H9 (cell line): ENCODE results near the gene FICD. TPM values are rescaled to one million over a fixed set of nuclear protein-coding genes. Genes with fewer than 3 reads are reported as not detected.

Source experiments
- DNase-seq: peaks from one replicate; pipeline ENCODE4 v3.0.0-alpha.2; 2017
- H2AFZ ChIP-seq: one replicate; pipeline ENCODE4 v1.6.1; 2013; ENCODE audit warnings: mild to moderate bottlenecking, low read length, control low read depth, moderate library complexity
- H2AK5ac ChIP-seq: 2 replicates; pipeline ENCODE4 v1.6.1; 2013; ENCODE audit warnings: low read length, control low read depth, mixed read lengths; ENCODE audit not compliant: insufficient read length
- H2BK120ac ChIP-seq: one replicate; pipeline ENCODE4 v1.6.1; 2013; ENCODE audit warnings: low read depth, mild to moderate bottlenecking, low read length, control low read depth, inconsistent platforms; ENCODE audit not compliant: poor library complexity, severe bottlenecking
- H2BK12ac ChIP-seq: 2 replicates; pipeline ENCODE4 v1.6.1; 2013; ENCODE audit warnings: low read length, control low read depth, mixed read lengths, low read depth; ENCODE audit not compliant: insufficient read length
- H2BK15ac ChIP-seq: 2 replicates; pipeline ENCODE4 v1.6.1; 2013; ENCODE audit warnings: low read depth, low read length, control low read depth
- H2BK20ac ChIP-seq: one replicate; pipeline ENCODE4 v1.6.1; 2013; ENCODE audit warnings: low read depth, mild to moderate bottlenecking, low read length, control low read depth, inconsistent platforms; ENCODE audit not compliant: poor library complexity, severe bottlenecking
- H2BK5ac ChIP-seq: 2 replicates; pipeline ENCODE4 v1.6.1; 2013; ENCODE audit warnings: low read length, control low read depth, mixed read lengths; ENCODE audit not compliant: insufficient read length
- H3K14ac ChIP-seq: 2 replicates; pipeline ENCODE4 v1.6.1; 2013; ENCODE audit warnings: low read length, control low read depth; ENCODE audit not compliant: insufficient read depth
- H3K18ac ChIP-seq: 2 replicates; pipeline ENCODE4 v1.6.1; 2013; ENCODE audit warnings: low read depth, mild to moderate bottlenecking, mixed read lengths, low read length, control low read depth; ENCODE audit not compliant: insufficient read length
- H3K23ac ChIP-seq: 2 replicates; pipeline ENCODE4 v1.6.1; 2013; ENCODE audit warnings: low read length, control low read depth, mixed read lengths, low read depth; ENCODE audit not compliant: insufficient read length
- H3K23me2 ChIP-seq: 2 replicates; pipeline ENCODE4 v1.6.1; 2013; ENCODE audit warnings: low read depth, mild to moderate bottlenecking, mixed read lengths, low read length, control low read depth; ENCODE audit not compliant: insufficient read length, poor library complexity, severe bottlenecking
- H3K27ac ChIP-seq: 2 replicates; pipeline ENCODE4 v1.5.1; 2013; ENCODE audit warnings: low read length, control low read depth, mixed read lengths, low read depth; ENCODE audit not compliant: insufficient read length
- H3K27me3 ChIP-seq: 2 replicates; pipeline ENCODE4 v1.6.1; 2013; ENCODE audit warnings: low read length, control low read depth, inconsistent platforms; ENCODE audit not compliant: insufficient read depth
- H3K4ac ChIP-seq: 2 replicates; pipeline ENCODE4 v1.6.1; 2013; ENCODE audit warnings: low read depth, mild to moderate bottlenecking, control low read depth, inconsistent platforms, low read length, moderate library complexity
- H3K4me1 ChIP-seq: 2 replicates; pipeline ENCODE4 v1.6.1; 2013; ENCODE audit warnings: low read length, control low read depth, inconsistent platforms; ENCODE audit not compliant: insufficient read depth
- H3K4me2 ChIP-seq: 2 replicates; pipeline ENCODE4 v1.6.1; 2013; ENCODE audit warnings: low read length, control low read depth, mixed read lengths; ENCODE audit not compliant: insufficient read length, insufficient read depth
- H3K56ac ChIP-seq: 2 replicates; pipeline ENCODE4 v1.6.1; 2013; ENCODE audit warnings: low read depth, mild to moderate bottlenecking, mixed read lengths, low read length, control low read depth; ENCODE audit not compliant: insufficient read length
- H3K79me1 ChIP-seq: 2 replicates; pipeline ENCODE4 v1.6.1; 2013; ENCODE audit warnings: low read depth, mild to moderate bottlenecking, moderate library complexity, low read length, control low read depth, inconsistent platforms; ENCODE audit not compliant: insufficient read depth, poor library complexity, severe bottlenecking
- H3K79me2 ChIP-seq: 2 replicates; pipeline ENCODE4 v1.6.1; 2013; ENCODE audit warnings: low read length, control low read depth, inconsistent platforms; ENCODE audit not compliant: insufficient read depth
- H3K9ac ChIP-seq: 2 replicates; pipeline ENCODE4 v1.6.1; 2013; ENCODE audit warnings: low read length, control low read depth, mixed read lengths; ENCODE audit not compliant: insufficient read length; ENCODE audit errors: extremely low read depth
- H3K9me3 ChIP-seq: one replicate; pipeline ENCODE4 v1.6.1; 2013; ENCODE audit warnings: low read depth, low read length, inconsistent platforms; ENCODE audit not compliant: control insufficient read depth
- H3T11ph ChIP-seq: one replicate; pipeline ENCODE4 v1.6.1; 2013; ENCODE audit warnings: mild to moderate bottlenecking, low read length, control low read depth, inconsistent platforms
- H4K20me1 ChIP-seq: one replicate; pipeline ENCODE4 v1.6.1; 2013; ENCODE audit not compliant: control insufficient read depth, insufficient read length, insufficient read depth
- H4K5ac ChIP-seq: 2 replicates; pipeline ENCODE4 v1.6.1; 2013; ENCODE audit warnings: low read depth, mild to moderate bottlenecking, mixed read lengths, low read length, control low read depth; ENCODE audit not compliant: insufficient read length
- H4K8ac ChIP-seq: replicated peaks from 2 replicates; pipeline ENCODE4 v1.6.1; 2013; ENCODE audit warnings: low read length, control low read depth, mixed read lengths, low read depth; ENCODE audit not compliant: insufficient read length
- H4K91ac ChIP-seq: 2 replicates; pipeline ENCODE4 v1.6.1; 2013; ENCODE audit warnings: low read depth, mild to moderate bottlenecking, moderate library complexity, mixed read lengths, low read length, control low read depth; ENCODE audit not compliant: insufficient read length
- H3K27ac Mint-ChIP-seq, 3 experiments: 2 replicates in 2 of 3; 3 replicates in 1 of 3; pipeline ENCODE4 v1.8.0; 2020 to 2021; ENCODE audit warnings: mixed read lengths in 3 of 3, mild to moderate bottlenecking in 1 of 3, moderate library complexity in 1 of 3
- H3K27me3 Mint-ChIP-seq: 2 replicates; pipeline ENCODE4 v1.8.0; 2021; ENCODE audit warnings: low read depth, mild to moderate bottlenecking, moderate library complexity, mixed read lengths
- H3K36me3 Mint-ChIP-seq, 3 experiments: 2 replicates in 2 of 3; 3 replicates in 1 of 3; pipeline ENCODE4 v1.8.0; 2020 to 2021; ENCODE audit warnings: low read depth in 3 of 3, mixed read lengths in 3 of 3; ENCODE audit not compliant: insufficient read depth in 1 of 3
- H3K4me1 Mint-ChIP-seq, 2 experiments: 2 replicates each; pipeline ENCODE4 v1.8.0; 2020; ENCODE audit warnings: mixed read lengths in 2 of 2
- H3K4me3 Mint-ChIP-seq, 2 experiments: 2 replicates in 1 of 2; 3 replicates in 1 of 2; pipeline ENCODE4 v1.8.0; 2020 to 2021; ENCODE audit warnings: mild to moderate bottlenecking in 2 of 2, mixed read lengths in 2 of 2, moderate library complexity in 1 of 2
- H3K9me3 Mint-ChIP-seq, 2 experiments: 2 replicates in 1 of 2; 3 replicates in 1 of 2; pipeline ENCODE4 v1.8.0; 2020; ENCODE audit warnings: mild to moderate bottlenecking in 2 of 2, mixed read lengths in 2 of 2, moderate library complexity in 1 of 2
- WGBS: extraction: QIAGEN DNeasy Blood & Tissue Kit; methylation state at CpG from one replicate; pipeline ENCODE4 v1.1.7; 2013; ENCODE audit warnings: missing lambda C conversion rate, low lambda C conversion rate, mixed read lengths; ENCODE audit not compliant: insufficient read length; ENCODE audit errors: extremely low coverage; 5-methylcytosine and 5-hydroxymethylcytosine counted together
- total RNA-seq: library from RNA; stranded (reverse); gene quantifications from 2 replicates; pipeline ENCODE4 v1.2.1, GENCODE V29; 2021
- TF ChIP-seq, protein P1 (sequence below): fragments of 200-600 bp; sonication (generic); conservative IDR thresholded peaks from 3 replicates; pipeline ENCODE4 v1.8.0; 2021; ENCODE audit warnings: antibody characterized with exemption, mild to moderate bottlenecking

FICD gene
- total RNA-seq, 1 experiment from 2014 or later, result 5.1 TPM

GRCh38 chr12:108559748-108560147 lies 44.7 kb downstream of the FICD start:
- peak overlapping the region; percentile 80 for H3K4me2 ChIP-seq
- no peak overlapping the region for H2AFZ ChIP-seq
- peaks cover 3% of the 10 kb centered on the region for H3K79me1 ChIP-seq
- TF ChIP-seq, protein P1, sequence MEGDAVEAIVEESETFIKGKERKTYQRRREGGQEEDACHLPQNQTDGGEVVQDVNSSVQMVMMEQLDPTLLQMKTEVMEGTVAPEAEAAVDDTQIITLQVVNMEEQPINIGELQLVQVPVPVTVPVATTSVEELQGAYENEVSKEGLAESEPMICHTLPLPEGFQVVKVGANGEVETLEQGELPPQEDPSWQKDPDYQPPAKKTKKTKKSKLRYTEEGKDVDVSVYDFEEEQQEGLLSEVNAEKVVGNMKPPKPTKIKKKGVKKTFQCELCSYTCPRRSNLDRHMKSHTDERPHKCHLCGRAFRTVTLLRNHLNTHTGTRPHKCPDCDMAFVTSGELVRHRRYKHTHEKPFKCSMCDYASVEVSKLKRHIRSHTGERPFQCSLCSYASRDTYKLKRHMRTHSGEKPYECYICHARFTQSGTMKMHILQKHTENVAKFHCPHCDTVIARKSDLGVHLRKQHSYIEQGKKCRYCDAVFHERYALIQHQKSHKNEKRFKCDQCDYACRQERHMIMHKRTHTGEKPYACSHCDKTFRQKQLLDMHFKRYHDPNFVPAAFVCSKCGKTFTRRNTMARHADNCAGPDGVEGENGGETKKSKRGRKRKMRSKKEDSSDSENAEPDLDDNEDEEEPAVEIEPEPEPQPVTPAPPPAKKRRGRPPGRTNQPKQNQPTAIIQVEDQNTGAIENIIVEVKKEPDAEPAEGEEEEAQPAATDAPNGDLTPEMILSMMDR, result no peak
- no peak overlapping the region for H2BK5ac ChIP-seq
- Mint-ChIP-seq H3K4me3 (peak overlapping the region; percentile 100), H3K9me3 (peaks cover 0 to 3% of the 10 kb centered on the region in 2 experiments; a peak in 2 of 5 replicates), H3K27me3 (no peaks in the 10 kb centered on the region), H3K4me1 (peaks cover 31 to 38% of the 10 kb centered on the region in 2 experiments), H3K27ac (peak overlapping the region; percentile 3 to 100 (median 100)), H3K36me3 (peaks cover 7 to 36% (median 36%) of the 10 kb centered on the region in 3 experiments; a peak in 6 of 7 replicates)
- H3K14ac ChIP-seq, result no peak overlapping the region
- peaks cover 18% of the 10 kb centered on the region for H3K23me2 ChIP-seq
- no peak overlapping the region for H4K5ac ChIP-seq
- no peak overlapping the region for H3T11ph ChIP-seq
- H3K9me3 ChIP-seq, result no peaks in the 10 kb centered on the region
- no peak overlapping the region for H3K4ac ChIP-seq
- no peaks in the 10 kb centered on the region for H3K27me3 ChIP-seq
- H2BK15ac ChIP-seq, result no peak overlapping the region
- H3K4me1 ChIP-seq, result peaks cover 2% of the 10 kb centered on the region; the same call in 1 of the 2 replicates
- H2BK12ac ChIP-seq, result no peak overlapping the region
- H3K27ac ChIP-seq, result no peak overlapping the region
- WGBS, result no CpG with 5 or more reads among the region's 3 CpGs
- peaks cover 51% of the 10 kb centered on the region for H3K79me2 ChIP-seq
- no peak for DNase-seq
- no peaks in the 10 kb centered on the region for H4K20me1 ChIP-seq
- H4K91ac ChIP-seq, result no peak overlapping the region
- no peak overlapping the region for H3K23ac ChIP-seq
- H3K9ac ChIP-seq, result peak overlapping the region; percentile 99
- H2AK5ac ChIP-seq, result no peak overlapping the region
- no peak overlapping the region for H2BK120ac ChIP-seq
- H4K8ac ChIP-seq, result no peak overlapping the region
- H3K56ac ChIP-seq, result no peak overlapping the region
- H3K18ac ChIP-seq, result no peak overlapping the region
- no peak overlapping the region for H2BK20ac ChIP-seq
